Astrocyte (in vitro differentiated cells and primary cell): ENCODE data around the gene SPTB. TPM values are rescaled to one million over a fixed set of nuclear protein-coding genes. Genes with fewer than 3 reads are reported as not detected.

Source experiments
- DNase-seq: peaks from one replicate; pipeline ENCODE4 v3.0.0-alpha.2; 2010; ENCODE audit warnings: low read depth
- FAIRE-seq: peaks from 2 replicates; lab custom pipeline; 2011; peaks lifted over from hg19 to GRCh38; lab: Jason Lieb, UNC
- H2AFZ ChIP-seq: 2 replicates; pipeline ENCODE4 v1.6.0; 2012; ENCODE audit warnings: low read depth, low read length, inconsistent platforms
- H3K27ac ChIP-seq: 2 replicates; pipeline ENCODE4 v1.5.1; 2011; ENCODE audit warnings: low read depth, low read length, inconsistent platforms
- H3K27me3 ChIP-seq: 2 replicates; pipeline ENCODE4 v1.6.0; 2011; ENCODE audit warnings: low read length, inconsistent platforms; ENCODE audit not compliant: insufficient read depth
- H3K36me3 ChIP-seq: 2 replicates; pipeline ENCODE4 v1.5.1; 2011; ENCODE audit warnings: low read length, inconsistent platforms; ENCODE audit not compliant: insufficient read depth
- H3K4me1 ChIP-seq: 2 replicates; pipeline ENCODE4 v1.5.1; 2011; ENCODE audit warnings: low read length, inconsistent platforms; ENCODE audit not compliant: insufficient read depth
- H3K4me2 ChIP-seq: 2 replicates; pipeline ENCODE4 v1.6.0; 2012; ENCODE audit warnings: low read length, inconsistent platforms
- H3K4me3 ChIP-seq: 2 replicates; pipeline ENCODE4 v1.5.1; 2011; ENCODE audit warnings: low read depth, mild to moderate bottlenecking, low read length, inconsistent platforms; ENCODE audit not compliant: insufficient read depth
- H3K79me2 ChIP-seq: 2 replicates; pipeline ENCODE4 v1.6.0; 2012; ENCODE audit warnings: mild to moderate bottlenecking, low read length, inconsistent platforms; ENCODE audit not compliant: insufficient read depth
- H3K9ac ChIP-seq: 2 replicates; pipeline ENCODE4 v1.6.0; 2012; ENCODE audit warnings: mild to moderate bottlenecking, low read length, inconsistent platforms
- H3K9me3 ChIP-seq: 2 replicates; pipeline ENCODE4 v1.5.1; 2012; ENCODE audit warnings: low read depth, mild to moderate bottlenecking, low read length, inconsistent platforms; ENCODE audit not compliant: insufficient read depth
- H4K20me1 ChIP-seq: 2 replicates; pipeline ENCODE4 v1.6.0; 2012; ENCODE audit warnings: low read length, inconsistent platforms; ENCODE audit not compliant: insufficient read depth
- H3K27ac Mint-ChIP-seq: one replicate; pipeline ENCODE4 v1.8.0; 2021; ENCODE audit warnings: mild to moderate bottlenecking, mixed read lengths; ENCODE audit not compliant: unreplicated experiment
- H3K27me3 Mint-ChIP-seq: one replicate; pipeline ENCODE4 v1.8.0; 2021; ENCODE audit warnings: low read depth, mixed read lengths; ENCODE audit not compliant: unreplicated experiment
- H3K36me3 Mint-ChIP-seq: one replicate; pipeline ENCODE4 v1.8.0; 2021; ENCODE audit warnings: low read depth, mixed read lengths; ENCODE audit not compliant: unreplicated experiment
- H3K4me1 Mint-ChIP-seq: one replicate; pipeline ENCODE4 v1.8.0; 2021; ENCODE audit warnings: low read depth, mixed read lengths; ENCODE audit not compliant: unreplicated experiment
- H3K4me3 Mint-ChIP-seq: one replicate; pipeline ENCODE4 v1.8.0; 2021; ENCODE audit warnings: mild to moderate bottlenecking, moderate library complexity, mixed read lengths; ENCODE audit not compliant: unreplicated experiment
- H3K9me3 Mint-ChIP-seq: one replicate; pipeline ENCODE4 v1.8.0; 2021; ENCODE audit warnings: mild to moderate bottlenecking, mixed read lengths; ENCODE audit not compliant: unreplicated experiment
- EZH2 ChIP-seq: IDR thresholded peaks from 2 replicates; pipeline ENCODE4 v1.6.1; 2012; ENCODE audit warnings: mild to moderate bottlenecking, low read length, inconsistent platforms; ENCODE audit not compliant: insufficient read depth
- total RNA-seq: library from RNA; stranded (reverse); gene quantifications from 2 replicates; pipeline ENCODE4 v1.2.1, GENCODE V29; 2021
- TF ChIP-seq, protein P1 (sequence below): IDR thresholded peaks from 2 replicates; pipeline ENCODE4 v1.5.1; 2011; ENCODE audit warnings: low read depth, mild to moderate bottlenecking, inconsistent platforms, low read length, moderate library complexity; ENCODE audit not compliant: insufficient read depth

The SPTB gene
- total RNA-seq, 1 donor from 2014 or later: 0.32 TPM

DNA sequence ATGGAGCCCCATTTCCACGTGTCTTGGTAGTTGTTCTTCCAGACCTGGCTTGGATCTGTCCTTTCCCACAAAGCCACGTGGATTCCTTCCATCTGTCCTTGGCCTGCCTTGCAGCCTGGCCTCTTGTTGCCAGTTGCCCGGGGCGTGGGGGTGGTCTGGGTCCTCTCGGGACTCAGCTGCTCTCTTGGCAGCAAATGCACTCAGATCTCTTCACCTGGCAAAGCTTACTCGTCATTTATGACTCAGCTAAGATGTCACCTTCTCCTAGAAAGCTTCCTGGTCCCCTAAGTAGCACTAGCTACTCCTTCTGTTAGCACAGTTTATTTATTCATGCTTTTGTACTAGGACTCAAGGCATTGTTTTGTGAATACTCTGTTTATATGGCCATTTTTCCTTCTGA lies 161.8 kb downstream of the SPTB start:
- Histone ChIP-seq H3K9me3 (peaks cover 3% of the 10 kb centered on the region), H2AFZ (no peak overlapping the region), H3K4me1 (peaks cover 55% of the 10 kb centered on the region), H3K27me3 (no peaks in the 10 kb centered on the region), H3K9ac (no peak overlapping the region), H3K27ac (no peak overlapping the region), H4K20me1 (no peaks in the 10 kb centered on the region), H3K79me2 (peaks cover 91% of the 10 kb centered on the region), H3K36me3 (no peaks in the 10 kb centered on the region), H3K4me2 (peak overlapping the region; percentile 1), H3K4me3 (no peak overlapping the region)
- Mint-ChIP-seq H3K27ac (peak overlapping the region; percentile 50), H3K4me1 (peaks cover 69% of the 10 kb centered on the region), H3K9me3 (peaks cover 5% of the 10 kb centered on the region), H3K36me3 (peaks cover 24% of the 10 kb centered on the region), H3K27me3 (no peaks in the 10 kb centered on the region), H3K4me3 (peak overlapping the region; percentile 66)
- FAIRE-seq (no peak), DNase-seq (no peak)
- TF ChIP-seq EZH2: no peak
- TF ChIP-seq, protein P1, sequence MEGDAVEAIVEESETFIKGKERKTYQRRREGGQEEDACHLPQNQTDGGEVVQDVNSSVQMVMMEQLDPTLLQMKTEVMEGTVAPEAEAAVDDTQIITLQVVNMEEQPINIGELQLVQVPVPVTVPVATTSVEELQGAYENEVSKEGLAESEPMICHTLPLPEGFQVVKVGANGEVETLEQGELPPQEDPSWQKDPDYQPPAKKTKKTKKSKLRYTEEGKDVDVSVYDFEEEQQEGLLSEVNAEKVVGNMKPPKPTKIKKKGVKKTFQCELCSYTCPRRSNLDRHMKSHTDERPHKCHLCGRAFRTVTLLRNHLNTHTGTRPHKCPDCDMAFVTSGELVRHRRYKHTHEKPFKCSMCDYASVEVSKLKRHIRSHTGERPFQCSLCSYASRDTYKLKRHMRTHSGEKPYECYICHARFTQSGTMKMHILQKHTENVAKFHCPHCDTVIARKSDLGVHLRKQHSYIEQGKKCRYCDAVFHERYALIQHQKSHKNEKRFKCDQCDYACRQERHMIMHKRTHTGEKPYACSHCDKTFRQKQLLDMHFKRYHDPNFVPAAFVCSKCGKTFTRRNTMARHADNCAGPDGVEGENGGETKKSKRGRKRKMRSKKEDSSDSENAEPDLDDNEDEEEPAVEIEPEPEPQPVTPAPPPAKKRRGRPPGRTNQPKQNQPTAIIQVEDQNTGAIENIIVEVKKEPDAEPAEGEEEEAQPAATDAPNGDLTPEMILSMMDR: no peak

DNA sequence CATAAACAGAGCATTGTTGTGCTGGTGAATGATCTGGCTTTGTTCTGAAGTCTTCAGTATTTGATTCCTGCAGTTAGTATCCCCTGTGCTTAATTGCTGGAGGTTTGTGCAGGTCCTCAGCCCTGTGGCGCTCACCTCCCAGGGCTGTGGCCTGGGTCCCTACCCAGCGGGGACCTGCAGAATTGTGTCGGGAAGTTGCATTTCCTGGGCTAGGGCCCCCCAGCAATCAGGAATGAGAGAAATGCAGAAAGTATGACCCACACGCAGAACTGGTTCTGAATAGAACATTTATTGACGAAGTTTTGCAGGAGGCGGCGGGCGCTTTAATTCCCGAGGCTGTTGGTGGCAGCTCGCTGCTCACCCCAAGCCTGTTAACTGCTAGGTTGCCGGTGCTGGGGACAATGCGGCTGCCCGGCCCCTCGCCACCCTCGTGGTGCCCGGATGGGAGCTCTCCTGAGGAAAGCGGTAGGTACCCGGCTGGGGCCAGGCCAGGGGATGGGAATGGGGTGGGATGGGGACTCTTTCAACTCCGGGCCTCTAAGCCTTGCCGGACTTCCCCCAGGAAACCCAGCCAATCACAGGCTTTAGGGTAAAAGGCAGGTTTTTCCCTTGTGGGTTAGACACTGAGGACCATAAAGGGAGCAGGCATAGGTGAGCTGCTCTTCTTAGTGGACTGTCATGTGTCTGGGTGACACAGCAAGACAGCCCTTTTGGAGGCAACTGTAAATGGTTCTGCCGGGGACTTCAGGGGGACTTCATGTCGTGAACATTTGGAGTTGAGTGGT lies 163.9 kb downstream of the SPTB start:
- Histone ChIP-seq H3K36me3 (no peaks in the 10 kb centered on the region), H3K9me3 (peaks cover 3% of the 10 kb centered on the region), H3K9ac (peak overlapping the region; percentile 59), H4K20me1 (no peaks in the 10 kb centered on the region), H3K27ac (peak overlapping the region; percentile 11), H3K4me1 (peaks cover 43% of the 10 kb centered on the region), H3K4me2 (peak overlapping the region; percentile 69), H3K27me3 (no peaks in the 10 kb centered on the region), H3K4me3 (no peak overlapping the region), H3K79me2 (peaks cover 92% of the 10 kb centered on the region), H2AFZ (peak overlapping the region; percentile 19)
- no peak for DNase-seq
- H3K4me1 Mint-ChIP-seq: peaks cover 56% of the 10 kb centered on the region
- H3K27ac Mint-ChIP-seq: peak overlapping the region; percentile 92
- peak overlapping the region; percentile 71 for H3K4me3 Mint-ChIP-seq
- no peak for FAIRE-seq
- H3K9me3 Mint-ChIP-seq: peaks cover 7% of the 10 kb centered on the region
- H3K36me3 Mint-ChIP-seq: peaks cover 26% of the 10 kb centered on the region
- no peaks in the 10 kb centered on the region for H3K27me3 Mint-ChIP-seq
- TF ChIP-seq, protein P1: no peak
- no peak for TF ChIP-seq EZH2

DNA sequence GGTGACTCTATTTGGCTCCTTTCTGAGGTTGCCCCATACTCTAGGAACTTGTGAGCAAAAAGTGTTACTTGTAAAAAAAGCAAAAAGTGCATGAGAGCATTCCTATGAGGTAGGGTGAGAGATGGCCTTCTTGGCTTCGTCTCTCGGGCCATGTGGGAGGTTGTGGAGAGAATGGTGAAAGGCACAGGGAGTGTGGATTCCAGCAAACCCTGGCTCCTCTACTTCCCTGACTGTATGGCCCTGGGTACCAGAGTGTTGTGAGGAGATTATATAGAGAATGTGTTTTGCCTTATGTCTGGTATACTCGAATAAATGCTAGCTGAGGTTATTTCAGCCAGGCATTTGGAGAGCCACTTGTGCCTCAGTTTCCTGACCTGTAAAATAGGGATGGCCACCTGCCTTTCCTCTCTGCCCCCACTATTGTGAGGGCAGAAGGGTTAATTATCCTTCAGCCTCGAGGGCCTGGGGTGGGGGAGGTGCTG lies 164.5 kb downstream of the SPTB start:
- Mint-ChIP-seq H3K4me1 (peaks cover 56% of the 10 kb centered on the region), H3K4me3 (peak overlapping the region; percentile 71), H3K27ac (peak overlapping the region; percentile 92), H3K36me3 (peaks cover 23% of the 10 kb centered on the region), H3K9me3 (peaks cover 7% of the 10 kb centered on the region), H3K27me3 (no peaks in the 10 kb centered on the region)
- Histone ChIP-seq H3K4me1 (peaks cover 37% of the 10 kb centered on the region), H3K27me3 (no peaks in the 10 kb centered on the region), H3K9ac (peak overlapping the region; percentile 59), H3K9me3 (peaks cover 3% of the 10 kb centered on the region), H3K4me3 (no peak overlapping the region), H3K4me2 (peak overlapping the region; percentile 69), H4K20me1 (no peaks in the 10 kb centered on the region), H2AFZ (no peak overlapping the region), H3K36me3 (no peaks in the 10 kb centered on the region), H3K27ac (no peak overlapping the region), H3K79me2 (peaks cover 93% of the 10 kb centered on the region)
- no peak for TF ChIP-seq EZH2
- TF ChIP-seq, protein P1: no peak
- no peak for DNase-seq
- no peak for FAIRE-seq
